HEK293 (cell line): ENCODE measurements around the gene CLEC2L.

ENCODE experiments used
- CTCF ChIA-PET: fragments of 350-600 bp; formaldehyde crosslinking; extraction: SDS; loops from one replicate; lab custom pipeline; 2021; ENCODE audit warnings: antibody characterized with exemption; lab: Yijun Ruan, JAX
- POLR2A ChIA-PET: fragments of 300-600 bp; formaldehyde crosslinking; extraction: SDS; loops from one replicate; lab custom pipeline; 2020; ENCODE audit warnings: antibody characterized with exemption, inconsistent platforms; lab: Yijun Ruan, JAX
- H3K27ac ChIP-seq: fragments of 200-500 bp; sonication (Bioruptor generic); 2 replicates; pipeline ENCODE4 v1.5.1; 2014; ENCODE audit warnings: low read depth, low read length, control low read depth, inconsistent platforms; ENCODE audit errors: extremely low read depth
- H3K36me3 ChIP-seq, 2 experiments: fragments of 200-500 bp in 1 of 2; sonication (Bioruptor generic) in 1 of 2; 1 replicate in 1 of 2; 2 replicates in 1 of 2; pipeline ENCODE4 v1.5.1; 2014 to 2017; ENCODE audit warnings: inconsistent platforms in 2 of 2, low read length in 2 of 2; ENCODE audit not compliant: control insufficient read depth in 2 of 2, insufficient read depth in 1 of 2
- H3K4me1 ChIP-seq: fragments of 200-500 bp; sonication (Bioruptor generic); 2 replicates; pipeline ENCODE4 v1.5.1; 2014; ENCODE audit warnings: mild to moderate bottlenecking, low read length, inconsistent platforms; ENCODE audit not compliant: control insufficient read depth, insufficient read depth
- H3K4me3 ChIP-seq: 2 replicates; pipeline ENCODE4 v1.5.1; 2011; ENCODE audit warnings: low read depth, mild to moderate bottlenecking, control low read depth, low read length, moderate library complexity
- H3K9me3 ChIP-seq: fragments of 200-500 bp; sonication (Bioruptor generic); 2 replicates; pipeline ENCODE4 v1.5.1; 2014; ENCODE audit warnings: low read depth, low read length, inconsistent platforms; ENCODE audit not compliant: control insufficient read depth, insufficient read depth
- BCL11A ChIP-seq: fragments of 450-650 bp; formaldehyde crosslinking; IDR thresholded peaks from 2 replicates; pipeline ENCODE4 v1.5.1; 2016; ENCODE audit warnings: low read depth, missing biosample characterization, missing genetic modification characterization
- HOXC10 ChIP-seq: sonication (generic); formaldehyde crosslinking; IDR thresholded peaks from 2 replicates; pipeline ENCODE4 v1.8.1; 2023; ENCODE audit warnings: mild to moderate bottlenecking, missing genetic modification reagents
- KLF16 ChIP-seq: fragments of 450-650 bp; formaldehyde crosslinking; IDR thresholded peaks from 2 replicates; pipeline ENCODE4 v1.5.1; 2017; ENCODE audit warnings: missing biosample characterization, missing genetic modification characterization
- KLF7 ChIP-seq: fragments of 450-650 bp; formaldehyde crosslinking; IDR thresholded peaks from 2 replicates; pipeline ENCODE4 v1.5.1; 2016; ENCODE audit warnings: missing biosample characterization, missing genetic modification characterization, borderline replicate concordance
- REST ChIP-seq: fragments of 450-650 bp; formaldehyde crosslinking; IDR thresholded peaks from 2 replicates; pipeline ENCODE4 v1.5.1; 2016; ENCODE audit warnings: missing biosample characterization, missing genetic modification characterization
- SCRT2 ChIP-seq: fragments of 450-650 bp; formaldehyde crosslinking; IDR thresholded peaks from 2 replicates; pipeline ENCODE4 v1.5.1; 2016; ENCODE audit warnings: missing biosample characterization, missing genetic modification characterization
- WT1 ChIP-seq: fragments of 450-650 bp; formaldehyde crosslinking; IDR thresholded peaks from 2 replicates; pipeline ENCODE4 v1.5.1; 2016; ENCODE audit warnings: missing biosample characterization, missing genetic modification characterization
- YY1 ChIP-seq: fragments of 450-650 bp; formaldehyde crosslinking; IDR thresholded peaks from 2 replicates; pipeline ENCODE4 v1.5.1; 2018; ENCODE audit warnings: missing biosample characterization, missing genetic modification characterization
- ZBTB10 ChIP-seq: fragments of 450-650 bp; formaldehyde crosslinking; IDR thresholded peaks from 2 replicates; pipeline ENCODE4 v1.5.1; 2016; ENCODE audit warnings: missing biosample characterization, missing genetic modification characterization
- ZBTB44 ChIP-seq: fragments of 450-650 bp; IDR thresholded peaks from 2 replicates; pipeline ENCODE4 v1.5.1; 2018; ENCODE audit warnings: missing biosample characterization, mild to moderate bottlenecking, missing genetic modification characterization
- ZBTB49 ChIP-seq: fragments of 450-650 bp; formaldehyde crosslinking; IDR thresholded peaks from 2 replicates; pipeline ENCODE4 v1.5.1; 2016; ENCODE audit warnings: missing biosample characterization, missing genetic modification characterization, low read depth
- ZIC2 ChIP-seq: fragments of 450-650 bp; formaldehyde crosslinking; IDR thresholded peaks from 2 replicates; pipeline ENCODE4 v1.5.1; 2016; ENCODE audit warnings: missing biosample characterization, missing genetic modification characterization
- ZNF112 ChIP-seq: fragments of 450-650 bp; formaldehyde crosslinking; IDR thresholded peaks from 2 replicates; pipeline ENCODE4 v1.5.0; 2017; ENCODE audit warnings: missing biosample characterization, missing genetic modification characterization
- ZNF114 ChIP-seq: fragments of 450-650 bp; formaldehyde crosslinking; IDR thresholded peaks from 2 replicates; pipeline ENCODE4 v1.5.0; 2017; ENCODE audit warnings: missing biosample characterization, missing genetic modification characterization
- ZNF133 ChIP-seq: fragments of 450-650 bp; formaldehyde crosslinking; IDR thresholded peaks from 2 replicates; pipeline ENCODE4 v1.5.1; 2016; ENCODE audit warnings: missing biosample characterization, missing genetic modification characterization
- ZNF138 ChIP-seq: fragments of 450-650 bp; formaldehyde crosslinking; IDR thresholded peaks from 2 replicates; pipeline ENCODE4 v1.5.1; 2016; ENCODE audit warnings: missing biosample characterization, missing genetic modification characterization, borderline replicate concordance
- ZNF221 ChIP-seq: fragments of 450-650 bp; formaldehyde crosslinking; IDR thresholded peaks from 2 replicates; pipeline ENCODE4 v1.5.1; 2017; ENCODE audit warnings: missing biosample characterization, missing genetic modification characterization, borderline replicate concordance
- ZNF366 ChIP-seq: fragments of 450-650 bp; formaldehyde crosslinking; conservative IDR thresholded peaks from 2 replicates; pipeline ENCODE4 v1.5.1; 2016; ENCODE audit warnings: missing biosample characterization, missing genetic modification characterization
- ZNF391 ChIP-seq: fragments of 450-650 bp; formaldehyde crosslinking; IDR thresholded peaks from 2 replicates; pipeline ENCODE4 v1.5.1; 2016; ENCODE audit warnings: low read depth, missing biosample characterization, missing genetic modification characterization, borderline replicate concordance
- ZNF423 ChIP-seq: fragments of 450-650 bp; formaldehyde crosslinking; IDR thresholded peaks from 2 replicates; pipeline ENCODE4 v1.5.1; 2016; ENCODE audit warnings: missing biosample characterization, missing genetic modification characterization
- ZNF571 ChIP-seq: fragments of 450-650 bp; formaldehyde crosslinking; IDR thresholded peaks from 2 replicates; pipeline ENCODE4 v1.5.0; 2017; ENCODE audit warnings: missing biosample characterization, missing genetic modification characterization
- ZNF623 ChIP-seq: fragments of 450-650 bp; formaldehyde crosslinking; IDR thresholded peaks from 2 replicates; pipeline ENCODE4 v1.5.1; 2016; ENCODE audit warnings: missing biosample characterization, missing genetic modification characterization
- ZNF645 ChIP-seq: fragments of 450-650 bp; formaldehyde crosslinking; IDR thresholded peaks from 2 replicates; pipeline ENCODE4; 2016; ENCODE audit warnings: missing biosample characterization, missing genetic modification characterization
- ZNF664 ChIP-seq: fragments of 450-650 bp; formaldehyde crosslinking; IDR thresholded peaks from 2 replicates; pipeline ENCODE4 v1.5.1; 2016; ENCODE audit warnings: missing biosample characterization, missing genetic modification characterization
- ZNF830 ChIP-seq: fragments of 450-650 bp; IDR thresholded peaks from 2 replicates; pipeline ENCODE4 v1.5.0; 2018; ENCODE audit warnings: missing biosample characterization, missing genetic modification characterization, low read depth, mild to moderate bottlenecking, moderate library complexity

CLEC2L gene

GRCh38 chr7:139568346-139568675, 44.8 kb downstream of the CLEC2L start:
- no peak overlapping the region for H3K27ac ChIP-seq
- no peaks in the 10 kb centered on the region for H3K9me3 ChIP-seq
- TF ChIP-seq SCRT2 (no peak), ZNF112 (tag by site-specific recombination) (no peak), KLF16 (tag by site-specific recombination) (no peak), ZNF664 (no peak), REST (tag by site-specific recombination) (no peak), ZNF221 (tag by site-specific recombination) (no peak), ZBTB44 (tag by site-specific recombination) (no peak), WT1 (tag by site-specific recombination) (no peak), ZNF114 (tag by site-specific recombination) (no peak), YY1 (tag by site-specific recombination) (no peak), ZNF623 (no peak), ZBTB49 (no peak), ZNF133 (tag by site-specific recombination) (no peak), KLF7 (tag by site-specific recombination) (no peak), ZNF645 (tag by site-specific recombination) (no peak), ZNF138 (tag by site-specific recombination) (no peak), ZNF830 (no peak)
- ChIA-PET CTCF (no interaction called here), POLR2A (no interaction called here)
- no peak overlapping the region for H3K4me3 ChIP-seq
- H3K4me1 ChIP-seq = no peaks in the 10 kb centered on the region
- peaks cover 0 to 8% of the 10 kb centered on the region in 2 experiments; a peak in 1 of 3 replicates for H3K36me3 ChIP-seq

- ChIA-PET POLR2A (no interaction called here), CTCF (no interaction called here)
- Histone ChIP-seq H3K4me3 (no peak overlapping the region), H3K9me3 (no peaks in the 10 kb centered on the region), H3K27ac (no peak overlapping the region), H3K4me1 (no peaks in the 10 kb centered on the region), H3K36me3 (peaks cover 0 to 11% of the 10 kb centered on the region in 2 experiments; a peak in 1 of 3 replicates)
- no peak for TF ChIP-seq ZNF571 (tag by site-specific recombination)
- TF ChIP-seq BCL11A = no peak
- TF ChIP-seq ZNF391 = no peak
- TF ChIP-seq HOXC10 (CRISPR knock-in tag) = no peak
- no peak for TF ChIP-seq ZIC2 (tag by site-specific recombination)
- TF ChIP-seq ZNF366 (tag by site-specific recombination) = no peak
- TF ChIP-seq ZBTB10 (tag by site-specific recombination) = no peak
- TF ChIP-seq ZNF423 (tag by site-specific recombination) = no peak
Measured at GRCh38 chr7:139568813-139569490, 45.5 kb downstream of the CLEC2L start.
